AG04449 (cell line): ENCODE data around the gene PCDH10.
"Not testable (repeated sequence)": the region's sequence is repeated elsewhere in the genome, so short reads cannot be mapped to it uniquely, and the experiment has no call there.

Source experiments
- CTCF ChIA-PET: fragments of 350-600 bp; formaldehyde crosslinking; extraction: SDS; loops from one replicate; lab custom pipeline; 2021; ENCODE audit warnings: antibody characterized with exemption; lab: Yijun Ruan, JAX
- POLR2A ChIA-PET: fragments of 400-600, 350-600 bp; formaldehyde crosslinking; extraction: SDS; loops from one replicate; lab custom pipeline; 2020; ENCODE audit warnings: antibody characterized with exemption, inconsistent platforms; lab: Yijun Ruan, JAX
- DNase-seq: peaks from one replicate; pipeline ENCODE4 v3.0.0-alpha.2; 2010; ENCODE audit warnings: low read depth, low spot score
- H3K4me3 ChIP-seq: 2 replicates; pipeline ENCODE4 v1.5.1; 2011; ENCODE audit warnings: low read depth, mild to moderate bottlenecking, control low read depth, low read length
- CTCF ChIP-seq: IDR thresholded peaks from one replicate; pipeline ENCODE4 v1.5.1; 2011; ENCODE audit warnings: mild to moderate bottlenecking, moderate library complexity, low read length, control low read depth, inconsistent platforms; ENCODE audit not compliant: insufficient read depth; ENCODE audit errors: missing control alignments

PCDH10 gene

GRCh38 chr4:133186845-133187244 is 37.8 kb downstream of the PCDH10 start:
- TF ChIP-seq CTCF = no peak
- ChIA-PET CTCF (no interaction called here), POLR2A (no interaction called here)
- no peak overlapping the region for H3K4me3 ChIP-seq
- DNase-seq = no peak

GRCh38 chr4:133188433-133189146 is 39.5 kb downstream of the PCDH10 start:
- ChIA-PET POLR2A (no interaction called here), CTCF (no interaction called here)
- no peak overlapping the region for H3K4me3 ChIP-seq
- no peak for TF ChIP-seq CTCF
- no peak for DNase-seq

GRCh38 chr4:133189147-133189517 is 40.0 kb downstream of the PCDH10 start:
- TF ChIP-seq CTCF = no peak
- DNase-seq = no peak
- H3K4me3 ChIP-seq = no peak overlapping the region
- POLR2A ChIA-PET = no interaction called here
- CTCF ChIA-PET = no interaction called here

GRCh38 chr4:133190098-133190497 is 41.0 kb downstream of the PCDH10 start:
- POLR2A ChIA-PET = no interaction called here
- CTCF ChIA-PET = no interaction called here
- no peak overlapping the region for H3K4me3 ChIP-seq
- no peak for DNase-seq
- TF ChIP-seq CTCF = no peak

- CTCF ChIA-PET = no interaction called here
- DNase-seq = no peak
- no peak overlapping the region for H3K4me3 ChIP-seq
- POLR2A ChIA-PET = no interaction called here
- TF ChIP-seq CTCF = no peak
Measured at GRCh38 chr4:133208694-133209285, 59.7 kb downstream of the PCDH10 start.

GRCh38 chr4:133233922-133234321 is 84.8 kb downstream of the PCDH10 start:
- H3K4me3 ChIP-seq = no peak overlapping the region
- no peak for DNase-seq
- ChIA-PET POLR2A (no interaction called here), CTCF (no interaction called here)
- TF ChIP-seq CTCF = no peak

GRCh38 chr4:133240451-133240850 is 91.4 kb downstream of the PCDH10 start:
- POLR2A ChIA-PET, H3K4me3 ChIP-seq, DNase-seq, CTCF ChIA-PET: not testable (repeated sequence)
